ENCODE measurements around the gene HCFC2. TPM values are rescaled to one million over a fixed set of nuclear protein-coding genes. Genes with fewer than 3 reads are reported as not detected.

The HCFC2 gene
- total RNA-seq, 2 experiments from 2014 or later = 12.0 to 15.3 TPM

- POLR2A ChIA-PET = no interaction called here
- H3K4me1 Mint-ChIP-seq (ENCODE audit: low read depth) = peaks cover 5% of the 10 kb centered on the region
- CTCF ChIA-PET = interaction anchor here (0.9 kb wide), 1 partner anchor 73 kb away, joined by 3 read pairs; no protein-coding TSS in a partner anchor
- no peak overlapping the region for H3K27ac Mint-ChIP-seq
- DNase-seq (no peak), ATAC-seq (no peak)
- H3K4me3 Mint-ChIP-seq = no peak overlapping the region
- H3K27me3 Mint-ChIP-seq (ENCODE audit: low read depth) = no peaks in the 10 kb centered on the region
- H3K9me3 Mint-ChIP-seq (ENCODE audit: insufficient read depth) = no peaks in the 10 kb centered on the region
- peaks cover 28% of the 10 kb centered on the region for H3K36me3 Mint-ChIP-seq (ENCODE audit: low read depth)
Measured at GRCh38 chr12:104130760-104131159, 66.4 kb downstream of the HCFC2 start.

- Mint-ChIP-seq H3K9me3 (ENCODE audit: insufficient read depth) (no peaks in the 10 kb centered on the region), H3K4me1 (ENCODE audit: low read depth) (peaks cover 12% of the 10 kb centered on the region), H3K36me3 (ENCODE audit: low read depth) (peaks cover 22% of the 10 kb centered on the region), H3K4me3 (no peak overlapping the region), H3K27ac (no peak overlapping the region), H3K27me3 (ENCODE audit: low read depth) (no peaks in the 10 kb centered on the region)
- ChIA-PET CTCF (interaction anchor here (0.9 to 1.3 kb wide), 2 partner anchors 15 to 74 kb away, joined by 3 read pairs; no protein-coding TSS in a partner anchor), POLR2A (no interaction called here)
- no peak for ATAC-seq
- no peak for DNase-seq
Measured at GRCh38 chr12:104131609-104132008, 67.3 kb downstream of the HCFC2 start.

GRCh38 chr12:104132351-104132956, 68.1 kb downstream of the HCFC2 start:
- H3K4me1 Mint-ChIP-seq (ENCODE audit: low read depth) = peaks cover 15% of the 10 kb centered on the region
- H3K27ac Mint-ChIP-seq = no peak overlapping the region
- H3K9me3 Mint-ChIP-seq (ENCODE audit: insufficient read depth) = no peaks in the 10 kb centered on the region
- ChIA-PET POLR2A (no interaction called here), CTCF (interaction anchor here (1.3 to 2.0 kb wide), 2 partner anchors 16 to 23 kb away, joined by 3 to 8 read pairs; no protein-coding TSS in a partner anchor)
- H3K36me3 Mint-ChIP-seq (ENCODE audit: low read depth) = peaks cover 21% of the 10 kb centered on the region
- DNase-seq = no peak
- H3K27me3 Mint-ChIP-seq (ENCODE audit: low read depth) = no peaks in the 10 kb centered on the region
- no peak for ATAC-seq
- no peak overlapping the region for H3K4me3 Mint-ChIP-seq

- Mint-ChIP-seq H3K27ac (no peak overlapping the region), H3K36me3 (ENCODE audit: low read depth) (peaks cover 21% of the 10 kb centered on the region), H3K27me3 (ENCODE audit: low read depth) (no peaks in the 10 kb centered on the region), H3K9me3 (ENCODE audit: insufficient read depth) (no peaks in the 10 kb centered on the region), H3K4me3 (no peak overlapping the region), H3K4me1 (ENCODE audit: low read depth) (peaks cover 15% of the 10 kb centered on the region)
- DNase-seq = no peak
- no peak for ATAC-seq
- CTCF ChIA-PET = interaction anchor here (0.7 to 2.0 kb wide), 2 partner anchors 24 to 75 kb away, joined by 3 to 8 read pairs; no protein-coding TSS in a partner anchor
- POLR2A ChIA-PET = interaction anchor here (0.7 kb wide), 1 partner anchor 8 kb away, joined by 3 read pairs; no protein-coding TSS in a partner anchor
Measured at GRCh38 chr12:104133321-104133720, 69.0 kb downstream of the HCFC2 start.

GRCh38 chr12:104133866-104134265, 69.5 kb downstream of the HCFC2 start:
- DNase-seq (no peak), ATAC-seq (no peak)
- Mint-ChIP-seq H3K36me3 (ENCODE audit: low read depth) (peaks cover 20% of the 10 kb centered on the region), H3K27ac (no peak overlapping the region), H3K27me3 (ENCODE audit: low read depth) (no peaks in the 10 kb centered on the region), H3K4me3 (no peak overlapping the region), H3K9me3 (ENCODE audit: insufficient read depth) (no peaks in the 10 kb centered on the region), H3K4me1 (ENCODE audit: low read depth) (peaks cover 20% of the 10 kb centered on the region)
- POLR2A ChIA-PET = interaction anchor here (0.7 kb wide), 1 partner anchor 9 kb away, joined by 3 read pairs; no protein-coding TSS in a partner anchor
- CTCF ChIA-PET = interaction anchor here (0.7 to 2.0 kb wide), 2 partner anchors 25 to 76 kb away, joined by 3 to 8 read pairs; no protein-coding TSS in a partner anchor

GRCh38 chr12:104134882-104135281, 70.6 kb downstream of the HCFC2 start:
- Mint-ChIP-seq H3K36me3 (ENCODE audit: low read depth) (peaks cover 15% of the 10 kb centered on the region), H3K4me1 (ENCODE audit: low read depth) (peaks cover 22% of the 10 kb centered on the region), H3K4me3 (no peak overlapping the region), H3K9me3 (ENCODE audit: insufficient read depth) (no peaks in the 10 kb centered on the region), H3K27ac (no peak overlapping the region), H3K27me3 (ENCODE audit: low read depth) (no peaks in the 10 kb centered on the region)
- no peak for DNase-seq
- CTCF ChIA-PET = interaction anchor here (1.1 kb wide), 1 partner anchor 9 kb away, joined by 3 read pairs; no protein-coding TSS in a partner anchor
- no peak for ATAC-seq
- POLR2A ChIA-PET = no interaction called here

- H3K36me3 Mint-ChIP-seq (ENCODE audit: low read depth) = peaks cover 8% of the 10 kb centered on the region
- POLR2A ChIA-PET = interaction anchor here (1.4 to 3.3 kb wide), 4 partner anchors 8 to 171 kb away, joined by 6 to 34 read pairs (median 8); partner anchors contain the start of genes HCFC2 and TDG
- H3K4me3 Mint-ChIP-seq = peak overlapping the region; percentile 85
- H3K27me3 Mint-ChIP-seq (ENCODE audit: low read depth) = peaks cover 4% of the 10 kb centered on the region
- ATAC-seq (no peak), DNase-seq (no peak)
- CTCF ChIA-PET = interaction anchor here (0.6 to 1.6 kb wide), 3 partner anchors 28 to 259 kb away, joined by 3 to 10 read pairs (median 3); no protein-coding TSS in a partner anchor
- peak overlapping the region; percentile 92 for H3K27ac Mint-ChIP-seq
- H3K9me3 Mint-ChIP-seq (ENCODE audit: insufficient read depth) = no peaks in the 10 kb centered on the region
- peaks cover 20% of the 10 kb centered on the region for H3K4me1 Mint-ChIP-seq (ENCODE audit: low read depth)
Measured at GRCh38 chr12:104136577-104136976, 72.2 kb downstream of the HCFC2 start.

- H3K4me1 Mint-ChIP-seq (ENCODE audit: low read depth) = peaks cover 20% of the 10 kb centered on the region
- ChIA-PET POLR2A (interaction anchor here (0.6 to 3.3 kb wide), 10 partner anchors 9 to 551 kb away, joined by 3 to 34 read pairs (median 5); partner anchors contain the start of genes HCFC2, HSP90B1, NT5DC3 and TDG), CTCF (interaction anchor here (0.8 to 1.6 kb wide), 4 partner anchors 28 to 260 kb away, joined by 3 to 10 read pairs (median 4); no protein-coding TSS in a partner anchor)
- peak overlapping the region; percentile 92 for H3K27ac Mint-ChIP-seq
- H3K36me3 Mint-ChIP-seq (ENCODE audit: low read depth) = peaks cover 5% of the 10 kb centered on the region
- H3K9me3 Mint-ChIP-seq (ENCODE audit: insufficient read depth) = no peaks in the 10 kb centered on the region
- H3K27me3 Mint-ChIP-seq (ENCODE audit: low read depth) = peaks cover 11% of the 10 kb centered on the region
- ATAC-seq = peak; percentile 22
- peak overlapping the region; percentile 85 for H3K4me3 Mint-ChIP-seq
- peak; percentile 68 for DNase-seq
Measured at GRCh38 chr12:104137001-104137901, 72.9 kb downstream of the HCFC2 start.

- Mint-ChIP-seq H3K27me3 (ENCODE audit: low read depth) (peaks cover 18% of the 10 kb centered on the region), H3K4me1 (ENCODE audit: low read depth) (peaks cover 20% of the 10 kb centered on the region), H3K27ac (peak within 1 kb of the TSS; percentile 92), H3K36me3 (ENCODE audit: low read depth) (no peaks in the 10 kb centered on the region), H3K4me3 (peak within 1 kb of the TSS; percentile 85), H3K9me3 (ENCODE audit: insufficient read depth) (no peaks in the 10 kb centered on the region)
- POLR2A ChIA-PET = interaction anchor here (0.5 to 3.3 kb wide), 15 partner anchors 10 to 970 kb away, joined by 3 to 34 read pairs (median 4); partner anchors contain the start of genes HSP90B1, NT5DC3, TDG and WASHC4
- ATAC-seq = peak; percentile 98
- CTCF ChIA-PET = interaction anchor here (0.6 to 1.3 kb wide), 5 partner anchors 11 to 210 kb away, joined by 3 to 4 read pairs (median 3); no protein-coding TSS in a partner anchor
- DNase-seq = peak; percentile 95
Measured at GRCh38 chr12:104137902-104138796, 73.8 kb downstream of the HCFC2 start, which contains the start of gene NFYB. Gene NFYB (minus strand): TSS chr12:104138210. CDS start chr12:104135453, 2,757 bp downstream.

GRCh38 chr12:104138797-104139152, 74.4 kb downstream of the HCFC2 start:
- ATAC-seq (no peak), DNase-seq (no peak)
- H3K27me3 Mint-ChIP-seq (ENCODE audit: low read depth) = peaks cover 24% of the 10 kb centered on the region
- H3K9me3 Mint-ChIP-seq (ENCODE audit: insufficient read depth) = no peaks in the 10 kb centered on the region
- no peaks in the 10 kb centered on the region for H3K36me3 Mint-ChIP-seq (ENCODE audit: low read depth)
- CTCF ChIA-PET = interaction anchor here (1.1 kb wide), 1 partner anchor 11 kb away, joined by 4 read pairs; no protein-coding TSS in a partner anchor
- H3K4me1 Mint-ChIP-seq (ENCODE audit: low read depth) = peaks cover 20% of the 10 kb centered on the region
- no peak overlapping the region for H3K27ac Mint-ChIP-seq
- POLR2A ChIA-PET = interaction anchor here (0.5 to 3.3 kb wide), 8 partner anchors 15 to 969 kb away, joined by 3 to 34 read pairs (median 4); partner anchors contain the start of gene WASHC4
- H3K4me3 Mint-ChIP-seq = peak overlapping the region; percentile 28
